Esophagus squamous epithelium (tissue), 4 donors: Measurements from ENCODE around the gene PPP1R3E.

Experiments
- POLR2A ChIP-seq, 4 donors: fragments of 450-650 bp; IDR thresholded peaks; one replicate each; pipeline ENCODE4 v1.6.1; 2017; ENCODE audit warnings: antibody characterized with exemption in 4 of 4, mild to moderate bottlenecking in 4 of 4, moderate library complexity in 3 of 4
- TF ChIP-seq, protein P1 (sequence below), 6 experiments: fragments of 450-650 bp in 4 of 6; fragments of 200-600 bp in 2 of 6; sonication (generic) in 2 of 6; IDR thresholded peaks; one replicate each; pipeline ENCODE4 v1.5.1; 2016 to 2019; ENCODE audit warnings: antibody characterized with exemption in 6 of 6, mild to moderate bottlenecking in 4 of 6, moderate library complexity in 4 of 6

DNA sequence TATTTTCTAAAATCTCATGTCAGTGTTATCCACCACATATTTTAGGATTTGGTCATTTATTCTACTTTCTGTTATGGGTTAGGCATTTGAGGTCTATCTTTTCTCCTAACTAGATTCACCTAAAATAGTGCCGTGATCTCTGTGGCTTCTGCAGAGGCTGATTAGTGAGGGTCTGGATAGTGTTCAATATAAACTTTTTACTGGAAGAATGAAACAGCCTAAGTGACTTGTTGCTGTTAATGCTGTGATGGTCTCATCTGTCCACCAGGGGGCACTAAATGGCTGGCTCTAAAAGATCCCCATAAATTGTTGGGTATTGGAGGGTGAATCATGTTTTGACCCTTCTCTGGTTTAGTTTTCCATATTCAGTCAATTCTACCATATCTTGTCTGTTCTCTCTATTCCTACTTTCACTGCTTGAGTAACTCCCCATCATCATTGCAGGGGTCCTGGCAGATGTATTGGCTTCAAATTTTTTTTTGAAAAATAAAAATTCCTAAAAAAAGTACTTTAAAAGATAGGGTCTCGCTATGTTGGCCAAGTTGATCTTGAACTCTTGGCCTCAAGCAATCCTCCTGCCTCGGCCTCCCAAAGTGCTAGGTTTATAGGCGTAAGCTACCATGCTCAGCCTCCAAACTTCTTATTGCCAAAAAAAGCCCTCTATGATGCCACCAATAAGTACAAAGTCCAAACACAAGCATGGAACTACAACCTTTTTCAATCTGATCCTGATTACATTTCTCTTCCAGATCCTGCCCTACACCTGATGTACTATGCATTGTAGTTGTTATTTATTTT lies 25.5 kb upstream of the PPP1R3E start:
- TF ChIP-seq, protein P1, sequence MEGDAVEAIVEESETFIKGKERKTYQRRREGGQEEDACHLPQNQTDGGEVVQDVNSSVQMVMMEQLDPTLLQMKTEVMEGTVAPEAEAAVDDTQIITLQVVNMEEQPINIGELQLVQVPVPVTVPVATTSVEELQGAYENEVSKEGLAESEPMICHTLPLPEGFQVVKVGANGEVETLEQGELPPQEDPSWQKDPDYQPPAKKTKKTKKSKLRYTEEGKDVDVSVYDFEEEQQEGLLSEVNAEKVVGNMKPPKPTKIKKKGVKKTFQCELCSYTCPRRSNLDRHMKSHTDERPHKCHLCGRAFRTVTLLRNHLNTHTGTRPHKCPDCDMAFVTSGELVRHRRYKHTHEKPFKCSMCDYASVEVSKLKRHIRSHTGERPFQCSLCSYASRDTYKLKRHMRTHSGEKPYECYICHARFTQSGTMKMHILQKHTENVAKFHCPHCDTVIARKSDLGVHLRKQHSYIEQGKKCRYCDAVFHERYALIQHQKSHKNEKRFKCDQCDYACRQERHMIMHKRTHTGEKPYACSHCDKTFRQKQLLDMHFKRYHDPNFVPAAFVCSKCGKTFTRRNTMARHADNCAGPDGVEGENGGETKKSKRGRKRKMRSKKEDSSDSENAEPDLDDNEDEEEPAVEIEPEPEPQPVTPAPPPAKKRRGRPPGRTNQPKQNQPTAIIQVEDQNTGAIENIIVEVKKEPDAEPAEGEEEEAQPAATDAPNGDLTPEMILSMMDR (IDR thresholded peaks at IDR 0.05) = peak; percentile 70 to 92 (median 88)
- no peak for TF ChIP-seq POLR2A (IDR thresholded peaks at IDR 0.05)
